Right lobe of liver (tissue), 6 donors: ENCODE data around the gene ANKRD11. TPM values are rescaled to one million over a fixed set of nuclear protein-coding genes. Genes with fewer than 3 reads are reported as not detected.

Source experiments
- ATAC-seq, 4 donors: fragments of 200-7000 bp; cut with Tn5 transposase; one replicate each; pipeline ENCODE4 v1.9.1; 2020; ENCODE audit warnings: mild to moderate bottlenecking in 4 of 4, moderate library complexity in 4 of 4
- DNase-seq, 3 donors: peaks; one replicate each; pipeline ENCODE4 v3.0.0-alpha.2; 2020
- H3K27ac ChIP-seq, 3 donors: fragments of 200-600 bp; one replicate each; pipeline ENCODE4 v1.8.0; 2022
- H3K27me3 ChIP-seq, 2 donors: fragments of 200-600 bp; one replicate each; pipeline ENCODE4 v1.8.0; 2022
- H3K36me3 ChIP-seq, 4 donors: fragments of 200-600 bp; sonication (generic) in 1 of 4; one replicate each; pipeline versions ENCODE4 v1.5.1 to v1.8.0; 2017 to 2022; ENCODE audit warnings: control low read depth in 1 of 4
- H3K4me1 ChIP-seq, 4 donors: fragments of 200-600 bp; sonication (generic) in 1 of 4; one replicate each; pipeline versions ENCODE4 v1.5.1 to v1.8.0; 2017 to 2022; ENCODE audit warnings: control low read depth in 1 of 4
- H3K4me3 ChIP-seq, 3 donors: fragments of 200-600 bp; one replicate each; pipeline ENCODE4 v1.8.0; 2022
- H3K9me3 ChIP-seq, 4 donors: fragments of 200-600 bp; sonication (generic) in 1 of 4; one replicate each; pipeline versions ENCODE4 v1.5.1 to v1.8.0; 2017 to 2022; ENCODE audit warnings: control low read depth in 1 of 4
- CTCF ChIP-seq, 4 donors: fragments of 200-600 bp in 3 of 4; fragments of 450-650 bp in 1 of 4; IDR thresholded peaks; one replicate each; pipeline versions ENCODE4 v1.5.1 to v1.8.0; 2016 to 2022; ENCODE audit warnings: antibody characterized with exemption in 4 of 4, mild to moderate bottlenecking in 2 of 4
- POLR2A ChIP-seq: fragments of 450-650 bp; IDR thresholded peaks from one replicate; pipeline ENCODE4 v1.6.1; 2017; ENCODE audit warnings: antibody characterized with exemption, mild to moderate bottlenecking
- WGBS: methylation state at CpG from one replicate; pipeline ENCODE4 v1.1.6; 2018; ENCODE audit warnings: low coverage, low lambda C conversion rate; ENCODE audit not compliant: insufficient coverage; ENCODE audit errors: missing lambda C conversion rate; 5-methylcytosine and 5-hydroxymethylcytosine counted together
- intact Hi-C, 2 donors: fragments of 100-400 bp; cut with DNase I; formaldehyde crosslinking; loops; one replicate each; pipeline versions ENCODE4 v1.11.2 to v1.14.1; 2022
- total RNA-seq, 6 experiments: library from RNA; depleted of rRNA in 2 of 6; stranded (reverse); fragments of >200 nt in 2 of 6; fragmentation: NEBNext Ultra II Directional in 3 of 6; extraction: Animal tissue kit (Norgen Biotek cat#: 25700) in 3 of 6; gene quantifications; one replicate each; pipeline versions ENCODE4 v1.1.0 to v1.2.4, GENCODE V29; 2016 to 2023
- donor health status: DM: no; HTN: yes; CAD: no.
- donor health status: DM: no; HTN: no; CAD: no.
- donor health status: DM: no; HTN: no; CAD: no.
- donor health status: DM: no; HTN: yes; CAD: no.
- donor health status: DM: no; HTN: yes; CAD: no.

ANKRD11 gene
- total RNA-seq, 6 experiments from 2014 or later = 26.2 to 65.8 (median 41.6) TPM

GRCh38 chr16:89290887-89291286, 199.5 kb downstream of the ANKRD11 start:
- ATAC-seq = no peak
- Histone ChIP-seq H3K27me3 (no peaks in the 10 kb centered on the region), H3K36me3 (peaks cover 0 to 31% (median 7%) of the 10 kb centered on the region in 4 donors), H3K9me3 (no peaks in the 10 kb centered on the region), H3K4me3 (no peak overlapping the region), H3K27ac (no peak overlapping the region), H3K4me1 (no peaks in the 10 kb centered on the region)
- WGBS = 64% methylated on average over 3 of the region's 17 CpGs
- intact Hi-C loops = no loop called here
- DNase-seq = no peak
- TF ChIP-seq POLR2A (no peak), CTCF (IDR thresholded peaks at IDR 0.05) (no peak)

- DNase-seq (no peak), ATAC-seq (no peak)
- TF ChIP-seq CTCF (IDR thresholded peaks at IDR 0.05) = no peak
- Histone ChIP-seq H3K9me3 (no peaks in the 10 kb centered on the region), H3K4me3 (no peak overlapping the region), H3K27me3 (no peaks in the 10 kb centered on the region), H3K27ac (no peak overlapping the region), H3K4me1 (no peaks in the 10 kb centered on the region), H3K36me3 (peaks cover 0 to 35% (median 8%) of the 10 kb centered on the region in 4 donors)
- intact Hi-C loops = no loop called here
- WGBS = 89% methylated on average over 10 of the region's 16 CpGs
These were observed 199.9 kb downstream of the ANKRD11 start for GRCh38 chr16:89290472-89290871.

- intact Hi-C loops = no loop called here
- peak; percentile 80 to 82 (median 81) for DNase-seq
- WGBS = 72% methylated on average over 12 of the region's 25 CpGs
- ATAC-seq = peak; percentile 87 to 92 (median 90)
- Histone ChIP-seq H3K36me3 (peaks cover 0 to 43% (median 13%) of the 10 kb centered on the region in 4 donors), H3K9me3 (no peaks in the 10 kb centered on the region), H3K27me3 (no peaks in the 10 kb centered on the region), H3K4me1 (no peaks in the 10 kb centered on the region), H3K27ac (no peak overlapping the region), H3K4me3 (no peak overlapping the region)
- TF ChIP-seq POLR2A (no peak), CTCF (IDR thresholded peaks at IDR 0.05) (peak; percentile 66 to 91 (median 88))
These were observed 200.6 kb downstream of the ANKRD11 start for GRCh38 chr16:89289428-89290395.

- TF ChIP-seq CTCF (IDR thresholded peaks at IDR 0.05) (no peak), POLR2A (no peak)
These were observed 201.4 kb downstream of the ANKRD11 start for GRCh38 chr16:89288966-89289365.

More at GRCh38 chr16:89288966-89289365, 201.4 kb downstream of the ANKRD11 start:
- intact Hi-C loops = no loop called here
- 83% methylated on average over 7 of the region's 19 CpGs for WGBS
- no peak overlapping the region for H3K27ac ChIP-seq
- ATAC-seq (no peak), DNase-seq (no peak)
- H3K27me3 ChIP-seq = no peaks in the 10 kb centered on the region
- no peak overlapping the region for H3K4me3 ChIP-seq
- H3K4me1 ChIP-seq = no peaks in the 10 kb centered on the region
- no peaks in the 10 kb centered on the region for H3K9me3 ChIP-seq
- peaks cover 0 to 50% (median 16%) of the 10 kb centered on the region in 4 donors for H3K36me3 ChIP-seq
